GM21737 (cell line): ENCODE measurements around the gene RNF40.

Experiments
- ATAC-seq: cut with Tn5 transposase; IDR thresholded peaks from one replicate; pipeline ENCODE4 v1.9.1; 2021; ENCODE audit warnings: mild to moderate bottlenecking, moderate library complexity; ENCODE audit not compliant: unreplicated experiment

Gene RNF40

DNA sequence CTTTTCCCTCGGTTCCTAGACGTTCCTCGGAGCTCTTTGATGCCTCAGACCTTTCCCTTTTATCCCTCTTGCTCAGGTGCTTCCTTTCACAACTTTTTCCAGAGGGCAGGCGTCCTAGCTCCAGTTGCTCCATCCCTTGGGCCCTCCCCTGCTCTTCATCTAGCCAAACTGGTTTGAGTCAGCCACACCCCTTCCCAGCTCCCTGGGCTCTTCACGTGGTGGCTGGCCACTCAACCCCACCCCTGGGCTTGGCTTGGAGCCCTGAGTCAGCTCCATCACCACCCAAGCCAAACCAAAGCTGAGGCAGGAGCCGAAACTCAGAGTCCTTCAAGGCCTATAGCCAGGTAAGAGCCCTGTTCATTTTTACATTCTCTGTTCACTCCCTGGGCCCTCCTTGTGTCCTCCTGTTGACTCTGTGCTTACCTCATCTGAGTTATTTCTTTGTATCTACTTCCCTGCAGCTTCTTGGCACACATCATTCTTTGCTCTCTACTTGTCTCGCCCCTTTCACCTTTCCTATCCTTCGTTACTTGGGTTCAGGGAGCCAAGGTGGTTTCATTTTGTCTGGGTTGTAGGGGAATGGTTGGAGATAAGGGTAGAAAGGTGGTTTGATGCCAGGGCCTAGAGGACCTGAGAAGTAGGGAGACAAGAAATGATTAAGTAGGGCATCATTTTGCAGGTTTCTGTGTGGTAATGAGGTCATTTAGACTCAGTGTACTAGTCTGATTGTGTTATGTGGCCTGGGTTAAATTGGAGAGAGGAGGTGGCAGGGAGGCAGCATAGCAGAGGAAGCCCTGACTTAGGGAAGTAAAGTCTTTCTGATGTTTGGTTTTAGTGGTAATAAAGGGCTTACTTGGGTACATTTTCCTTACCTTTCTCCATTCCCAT is 21.5 kb upstream of the RNF40 start:
- no peak for ATAC-seq

DNA sequence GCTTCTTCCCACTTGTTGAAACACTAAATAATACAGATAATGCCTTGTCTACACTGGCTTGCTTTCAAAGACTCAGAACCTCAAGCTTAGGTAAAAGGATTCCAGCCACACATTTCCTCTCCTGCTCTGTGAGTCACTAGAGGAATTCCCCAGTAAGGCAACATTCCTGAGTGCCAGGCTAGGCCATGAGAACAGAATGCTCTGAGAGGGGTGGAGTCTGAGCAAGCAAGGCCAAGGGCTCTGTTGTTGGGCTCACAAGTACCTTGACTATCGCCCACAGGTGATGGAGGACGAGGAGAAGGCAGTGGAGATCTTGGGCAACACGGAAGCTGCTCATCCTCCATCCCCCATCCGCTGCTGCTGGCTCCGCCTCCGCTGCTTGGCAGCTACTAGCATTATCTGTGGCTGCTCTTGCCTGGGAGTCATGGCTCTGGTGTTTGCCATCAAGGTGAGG is 20.6 kb upstream of the RNF40 start:
- no peak for ATAC-seq

DNA sequence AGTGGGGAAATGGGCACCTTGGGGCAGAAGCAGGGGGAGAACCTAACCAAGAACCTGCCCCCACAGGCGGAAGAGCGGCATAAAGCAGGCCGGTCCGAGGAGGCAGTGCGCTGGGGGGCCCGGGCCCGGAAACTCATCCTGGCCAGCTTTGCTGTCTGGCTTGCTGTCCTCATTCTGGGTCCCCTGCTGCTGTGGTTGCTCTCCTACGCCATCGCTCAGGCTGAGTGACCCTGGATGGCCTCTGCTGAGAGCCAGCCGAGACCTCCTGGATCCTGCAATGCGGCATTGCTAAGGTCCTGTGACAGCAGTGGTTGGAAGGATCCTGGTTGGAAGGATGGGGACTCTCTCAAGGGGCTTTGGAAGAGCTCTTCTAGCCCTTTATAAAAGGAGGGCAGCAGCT is 18.4 kb upstream of the RNF40 start:
- ATAC-seq, result no peak

DNA sequence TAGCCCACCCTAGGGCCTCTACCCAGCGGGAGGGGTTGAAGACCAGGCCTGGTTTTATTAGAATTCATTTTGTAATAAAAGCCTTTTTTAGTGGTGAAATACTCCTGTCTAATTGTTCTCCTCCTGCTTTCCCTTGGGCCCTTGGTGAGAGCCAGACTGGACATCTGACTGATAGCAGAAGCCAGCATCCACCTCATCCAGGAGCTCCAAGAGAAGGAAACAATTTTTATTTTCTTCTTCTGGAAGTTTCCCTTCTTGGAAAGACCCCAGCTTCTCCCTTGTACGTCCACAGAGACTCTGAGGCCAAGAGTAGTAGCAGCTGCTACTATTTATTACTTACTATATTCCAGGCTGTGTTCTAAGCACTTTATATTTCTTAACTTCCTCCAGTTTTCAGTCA is 17.9 kb upstream of the RNF40 start:
- ATAC-seq, result no peak

DNA sequence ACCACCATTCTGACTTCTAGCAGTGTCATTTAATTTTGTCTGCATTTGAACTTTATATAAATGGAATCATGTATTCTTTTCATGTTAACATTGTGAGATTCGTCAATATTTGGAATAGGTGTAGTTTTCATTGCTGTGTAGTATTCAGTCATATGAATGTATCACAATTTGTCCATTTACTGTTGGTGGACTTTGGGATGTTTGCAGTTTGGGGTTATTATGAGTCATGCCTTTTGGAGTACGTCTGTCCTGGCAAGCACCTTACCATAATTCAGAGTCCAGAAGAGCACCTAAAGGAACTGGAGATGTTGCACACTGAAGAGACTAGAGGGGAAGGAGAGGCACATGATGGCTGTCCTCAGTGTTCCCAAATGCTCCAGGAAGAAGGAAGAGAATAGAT is 17.0 kb upstream of the RNF40 start:
- ATAC-seq, result no peak

DNA sequence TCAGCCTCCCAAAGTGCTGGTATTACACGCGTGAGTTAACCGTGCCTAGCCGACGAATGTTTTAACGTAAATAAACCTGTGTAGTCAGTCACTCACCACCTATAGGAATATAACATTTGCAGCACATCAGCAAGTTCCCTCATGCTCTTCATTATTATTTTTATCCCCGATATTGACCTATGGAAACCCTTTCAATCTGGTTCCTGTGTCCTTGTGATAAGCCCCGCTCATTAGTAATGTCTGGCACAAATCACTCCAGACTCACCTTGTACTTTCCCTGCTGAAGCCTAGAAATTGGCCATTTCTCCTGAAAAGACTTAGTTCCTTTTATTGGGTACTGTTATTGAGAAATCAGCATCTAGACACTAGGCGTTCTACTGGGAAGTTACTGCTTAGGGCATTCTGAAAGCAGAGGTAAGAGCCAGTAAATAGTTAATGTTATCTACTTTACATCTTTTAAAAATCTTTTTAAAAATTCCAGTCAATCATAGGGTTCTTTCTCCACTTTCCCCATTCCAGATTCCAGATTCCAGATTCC is 15.4 kb upstream of the RNF40 start:
- ATAC-seq, result no peak

DNA sequence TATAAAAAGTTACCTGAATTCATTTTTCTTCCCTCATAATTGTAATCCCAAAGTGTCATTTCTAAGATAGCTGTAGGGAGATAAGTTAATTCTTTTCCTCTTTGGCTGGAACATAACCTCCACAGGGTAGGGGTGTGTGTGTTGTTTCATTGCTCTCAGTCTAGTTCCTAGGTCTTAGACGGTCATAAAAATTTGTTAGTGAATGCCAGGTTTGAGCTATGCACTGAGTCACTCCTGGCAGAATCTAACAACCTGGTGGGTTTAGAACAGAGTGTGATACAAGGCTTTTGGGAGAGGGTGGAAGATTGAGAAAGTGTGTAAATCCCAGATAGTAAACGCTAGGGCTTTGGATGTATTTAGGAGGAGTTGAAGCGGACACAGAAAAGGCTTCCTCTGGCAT is 14.8 kb upstream of the RNF40 start:
- ATAC-seq, result no peak

DNA sequence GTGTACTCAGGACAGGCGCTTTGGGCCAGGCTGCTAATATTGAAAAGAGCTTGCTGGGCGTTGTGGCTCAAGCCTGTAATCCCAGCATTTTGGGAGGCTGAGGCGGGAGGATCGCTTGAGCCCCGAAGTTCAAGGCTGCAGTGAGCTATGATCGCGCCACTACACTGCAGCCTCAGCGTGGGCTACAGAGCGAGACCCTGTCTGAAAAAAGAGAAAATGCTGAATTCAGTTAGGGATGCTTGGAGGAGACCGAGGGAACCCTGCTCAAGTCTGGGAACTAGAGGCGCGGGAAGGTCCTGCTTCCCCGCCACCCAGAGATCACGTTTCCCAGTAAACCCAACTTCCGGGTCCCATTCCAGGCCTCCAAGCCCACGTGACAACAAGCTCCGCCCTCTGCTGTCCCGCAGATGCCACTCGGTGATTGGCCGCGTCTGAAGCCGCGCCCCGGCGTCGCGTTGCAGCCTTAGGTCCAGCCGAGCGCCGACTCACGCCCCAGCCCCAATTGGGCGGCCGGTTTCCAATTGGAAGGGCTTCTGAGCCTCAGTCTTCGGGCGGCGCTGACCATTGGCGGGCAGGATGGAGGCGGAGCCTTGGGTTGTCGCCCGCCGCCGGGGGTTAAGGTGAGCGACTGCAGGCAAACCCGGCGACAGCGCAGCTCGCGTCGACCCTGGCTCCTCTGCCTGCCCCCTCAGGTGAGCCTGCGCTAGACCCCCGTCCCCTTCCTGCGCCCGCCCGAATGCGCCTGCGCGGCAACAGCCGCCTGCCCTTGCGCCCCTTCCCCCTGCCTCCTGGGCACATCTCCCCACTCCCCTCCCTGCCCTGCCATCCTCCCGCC is 14.1 kb upstream of the RNF40 start, which contains the start of gene PHKG2:
Gene PHKG2, plus strand, starts transcription at position 627 of the 835 bp plus-strand sequence. CDS start 396 bp downstream, outside the sequence.
- ATAC-seq, result peak; percentile 96

DNA sequence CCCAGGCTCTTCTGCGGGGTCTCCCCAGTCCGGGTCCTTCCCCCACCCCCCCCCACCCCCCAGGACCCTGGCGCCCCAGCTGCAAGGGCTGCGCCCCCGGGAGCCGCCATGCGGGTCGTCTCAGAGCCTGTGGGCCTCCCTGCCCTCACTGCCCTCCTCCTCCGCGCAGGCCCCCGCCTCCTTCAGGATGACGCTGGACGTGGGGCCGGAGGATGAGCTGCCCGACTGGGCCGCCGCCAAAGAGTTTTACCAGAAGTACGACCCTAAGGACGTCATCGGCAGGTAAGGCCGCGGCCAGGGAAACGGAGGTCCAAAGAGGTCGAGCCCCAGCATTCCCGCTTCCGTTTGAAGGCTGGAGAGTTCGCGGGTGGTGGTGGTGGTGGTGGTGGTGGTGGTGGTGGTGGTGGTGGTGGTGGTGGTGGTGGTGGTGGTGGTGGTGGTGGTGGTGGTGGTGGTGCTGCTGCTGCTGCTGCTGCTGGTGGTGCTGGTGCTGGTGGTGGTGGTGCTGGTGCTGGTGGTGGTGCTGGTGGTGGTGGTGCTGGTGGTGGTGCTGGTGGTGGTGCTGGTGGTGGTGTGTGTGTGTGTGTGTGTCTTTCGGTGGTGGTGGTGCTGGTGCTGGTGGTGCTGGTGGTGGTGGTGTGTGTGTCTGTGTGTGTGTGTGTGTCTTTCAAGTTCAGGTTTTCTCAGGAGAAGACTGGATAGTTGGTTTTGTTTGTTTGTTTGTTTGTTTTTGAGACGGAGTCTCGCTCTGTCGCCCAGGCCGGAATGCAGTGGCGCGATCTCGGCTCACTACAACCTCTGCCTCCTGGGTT is 13.3 kb upstream of the RNF40 start:
- no peak for ATAC-seq

DNA sequence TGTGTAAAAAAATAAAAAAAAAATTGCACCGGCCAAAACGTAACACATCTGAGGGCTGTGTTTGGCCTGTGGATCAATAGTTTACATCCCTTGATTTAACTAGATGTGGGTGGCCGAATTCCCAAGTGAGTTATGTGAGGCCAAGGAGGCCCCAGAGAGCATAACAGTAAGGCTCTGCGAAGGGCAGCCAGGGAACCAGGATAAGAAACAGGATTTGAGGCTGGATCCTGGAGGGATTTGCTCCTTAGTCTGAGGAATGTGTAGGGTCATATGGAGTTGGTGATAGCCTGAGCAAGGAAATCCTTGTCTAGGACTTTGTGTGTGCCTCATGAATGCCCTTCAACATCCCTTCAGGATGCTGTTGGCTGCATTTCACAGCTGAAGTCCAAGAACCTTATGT is 11.9 kb upstream of the RNF40 start:
- no peak for ATAC-seq

DNA sequence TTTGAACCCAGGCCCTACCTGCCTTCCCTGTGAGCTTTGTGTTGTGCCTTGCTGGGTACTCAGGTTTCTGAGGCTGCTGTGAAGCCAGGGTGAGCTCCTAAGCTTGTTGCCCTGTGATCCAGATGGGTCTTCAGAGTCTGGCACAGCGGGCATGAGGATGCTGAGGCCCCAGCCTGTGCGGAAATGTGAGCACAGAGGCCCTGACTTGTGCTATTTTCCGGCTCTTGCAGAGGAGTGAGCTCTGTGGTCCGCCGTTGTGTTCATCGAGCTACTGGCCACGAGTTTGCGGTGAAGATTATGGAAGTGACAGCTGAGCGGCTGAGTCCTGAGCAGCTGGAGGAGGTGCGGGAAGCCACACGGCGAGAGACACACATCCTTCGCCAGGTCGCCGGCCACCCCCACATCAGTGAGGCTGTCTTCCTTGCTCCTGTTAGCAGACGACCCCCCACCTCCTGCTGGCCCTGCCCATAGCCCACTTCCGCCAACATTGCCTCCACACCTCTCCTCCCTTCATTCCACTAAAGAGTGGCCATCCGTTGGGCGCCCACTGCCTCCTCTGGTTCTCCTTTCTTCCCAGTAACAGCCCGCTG is 11.2 kb upstream of the RNF40 start:
- ATAC-seq, result no peak

DNA sequence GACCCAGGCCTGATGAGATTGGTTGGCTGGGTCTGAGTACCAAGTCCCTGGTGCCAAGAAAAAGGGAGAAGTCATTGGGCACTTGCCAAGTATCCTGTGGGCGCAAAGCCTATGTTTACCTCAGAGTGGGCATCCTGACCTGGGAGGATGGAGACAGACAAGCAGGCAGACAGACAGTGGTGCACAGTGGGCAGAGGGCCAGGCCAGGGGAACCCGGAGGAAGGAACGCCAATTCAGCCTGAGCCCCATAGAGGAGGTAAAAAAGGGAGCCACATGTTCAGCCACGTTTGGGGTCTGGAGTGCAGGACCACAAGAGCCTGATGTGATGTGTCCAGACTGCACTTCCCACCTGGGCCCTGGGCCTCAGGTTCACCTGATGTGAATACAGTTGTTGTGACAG is 8.5 kb upstream of the RNF40 start:
- no peak for ATAC-seq

DNA sequence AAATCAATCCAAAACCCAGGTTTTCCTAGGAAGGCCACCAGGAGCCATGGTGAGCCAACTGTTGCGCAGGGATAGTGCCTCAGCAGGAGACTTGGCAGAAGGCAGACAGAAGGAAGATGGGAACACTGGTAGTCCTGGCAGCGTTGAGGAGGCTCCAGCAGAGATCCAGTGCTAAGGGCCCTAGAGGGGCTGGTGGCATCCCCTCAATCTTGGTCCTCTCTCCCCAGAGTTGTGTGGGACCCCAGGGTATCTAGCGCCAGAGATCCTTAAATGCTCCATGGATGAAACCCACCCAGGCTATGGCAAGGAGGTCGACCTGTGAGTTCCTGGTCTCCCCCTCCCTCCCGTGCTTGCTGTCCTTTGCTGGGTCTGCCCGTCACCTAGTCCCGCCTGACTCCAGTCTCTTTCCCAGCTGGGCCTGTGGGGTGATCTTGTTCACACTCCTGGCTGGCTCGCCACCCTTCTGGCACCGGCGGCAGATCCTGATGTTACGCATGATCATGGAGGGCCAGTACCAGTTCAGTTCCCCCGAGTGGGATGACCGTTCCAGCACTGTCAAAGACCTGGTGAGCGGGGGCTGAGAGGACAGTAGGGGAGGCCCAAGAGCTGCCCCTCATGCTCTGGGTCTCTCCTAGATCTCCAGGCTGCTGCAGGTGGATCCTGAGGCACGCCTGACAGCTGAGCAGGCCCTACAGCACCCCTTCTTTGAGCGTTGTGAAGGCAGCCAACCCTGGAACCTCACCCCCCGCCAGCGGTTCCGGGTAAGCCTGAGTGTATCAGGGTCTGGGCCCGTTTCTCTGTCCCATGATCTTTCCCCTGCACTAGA is 6.0 kb upstream of the RNF40 start:
- ATAC-seq, result no peak

DNA sequence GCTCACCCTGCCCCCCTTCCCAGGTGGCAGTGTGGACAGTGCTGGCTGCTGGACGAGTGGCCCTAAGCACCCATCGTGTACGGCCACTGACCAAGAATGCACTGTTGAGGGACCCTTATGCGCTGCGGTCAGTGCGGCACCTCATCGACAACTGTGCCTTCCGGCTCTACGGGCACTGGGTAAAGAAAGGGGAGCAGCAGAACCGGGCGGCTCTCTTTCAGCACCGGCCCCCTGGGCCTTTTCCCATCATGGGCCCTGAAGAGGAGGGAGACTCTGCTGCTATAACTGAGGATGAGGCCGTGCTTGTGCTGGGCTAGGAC is 5.4 kb upstream of the RNF40 start:
- no peak for ATAC-seq

DNA sequence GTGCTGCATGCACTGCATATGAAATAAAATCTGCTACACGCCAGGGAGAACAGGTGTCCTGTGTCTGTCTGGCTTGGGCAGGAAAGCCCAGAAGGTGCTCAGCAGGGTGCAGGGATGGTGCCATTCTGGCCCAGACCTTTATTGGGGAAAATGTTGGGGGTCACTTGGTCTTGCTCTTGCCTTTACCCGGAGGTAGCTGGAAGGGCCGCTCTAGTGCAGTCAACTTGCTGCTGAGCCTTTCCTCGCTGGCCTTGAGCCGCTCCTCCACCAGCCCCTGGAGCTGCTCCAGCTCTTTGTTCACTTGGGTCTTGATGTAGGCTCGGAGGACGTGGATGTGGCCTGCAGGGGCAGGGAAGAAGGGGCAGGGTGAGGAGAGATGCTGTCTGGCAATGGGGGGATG is 4.8 kb upstream of the RNF40 start:
- ATAC-seq, result no peak

DNA sequence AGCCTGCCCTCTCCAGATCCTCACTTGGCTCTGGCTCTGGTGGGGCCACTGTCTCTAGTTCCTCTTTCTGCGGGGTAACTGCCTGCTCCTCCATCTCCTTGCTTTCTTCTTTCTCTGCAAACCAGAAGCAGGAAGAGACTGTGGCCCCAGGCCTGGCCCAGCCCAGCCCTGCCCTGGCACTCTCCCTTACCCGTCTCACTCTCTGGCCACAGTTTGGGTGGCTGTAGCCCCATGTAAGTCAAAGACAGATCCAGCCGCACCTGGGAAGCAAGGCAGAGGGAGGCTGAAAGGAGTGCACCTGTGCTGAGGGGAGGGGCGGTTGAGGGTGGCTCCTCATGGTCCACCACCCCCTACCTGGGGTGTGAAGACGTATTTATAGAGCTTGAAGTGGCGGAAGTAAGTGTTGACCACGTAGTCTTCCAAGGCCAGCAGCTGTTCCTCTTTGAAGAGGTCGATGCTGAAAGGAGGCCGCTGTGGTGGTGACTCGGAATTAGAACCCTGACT is 3.1 kb upstream of the RNF40 start:
- ATAC-seq, result no peak

DNA sequence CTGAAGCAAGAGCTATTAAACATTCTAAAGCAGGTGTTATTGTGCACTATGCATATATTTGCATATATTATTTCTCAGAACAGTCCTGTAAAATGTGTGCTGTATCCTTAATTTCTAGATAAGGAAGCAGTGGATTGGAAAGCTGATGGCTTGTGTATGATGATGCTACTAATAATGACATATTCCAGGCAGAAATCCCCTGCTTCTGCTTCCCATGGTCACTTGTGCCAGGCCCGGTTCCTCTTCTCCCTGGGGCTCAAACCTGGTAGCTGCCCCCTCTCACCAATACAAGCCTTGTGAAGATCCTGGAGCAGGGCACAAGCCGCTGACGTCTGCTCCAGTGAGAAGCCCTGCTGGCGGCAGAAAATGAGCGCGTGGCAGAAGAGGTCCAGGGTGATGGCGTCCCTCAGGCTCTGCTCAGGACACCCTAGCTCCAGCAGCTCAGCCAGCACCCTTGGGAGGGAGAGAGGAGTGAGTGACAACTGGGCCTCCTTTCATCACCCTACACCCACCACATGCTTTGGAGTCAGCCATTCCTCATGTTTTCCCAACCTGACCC is 2.0 kb upstream of the RNF40 start:
- no peak for ATAC-seq

DNA sequence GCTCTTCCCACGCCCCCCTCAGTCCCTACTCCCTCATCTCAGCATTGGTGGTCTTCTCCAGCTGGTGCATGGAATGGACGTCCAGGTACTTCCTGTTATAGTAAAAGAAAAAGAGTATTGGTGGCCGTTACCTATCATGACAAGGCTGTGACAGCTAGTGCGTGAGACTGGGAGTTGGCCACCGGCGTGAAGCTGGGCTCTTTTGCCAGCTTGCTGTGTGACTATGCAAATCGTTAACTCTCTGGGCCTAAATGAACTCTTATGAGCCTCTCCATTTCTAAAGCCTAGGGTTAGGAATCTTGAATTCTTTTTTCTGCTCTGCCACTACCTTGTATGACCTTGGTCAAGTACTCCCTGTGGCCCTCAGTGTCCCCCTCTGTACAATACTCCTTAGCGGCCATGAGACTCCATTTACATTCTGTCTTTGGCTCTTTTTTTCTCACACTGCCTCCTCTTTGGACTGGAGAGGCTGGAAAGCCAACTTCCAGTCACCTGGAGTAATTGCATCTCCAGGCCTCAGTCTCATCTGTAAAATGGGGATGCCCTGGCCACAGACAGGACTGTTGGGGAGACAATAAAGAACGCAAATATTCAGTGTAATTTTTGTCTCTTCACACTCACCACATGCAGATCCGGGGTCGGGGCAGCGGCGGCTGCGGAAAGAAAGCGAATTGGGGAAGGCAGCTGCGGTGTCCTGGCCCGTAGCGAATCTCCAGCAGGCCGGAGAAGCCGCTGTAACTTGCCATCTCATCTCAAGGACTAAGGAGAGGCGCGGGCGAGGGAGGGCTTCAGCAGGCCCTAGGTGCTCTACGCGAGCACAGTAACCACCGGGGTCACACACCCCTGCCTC is 1.3 kb upstream of the RNF40 start:
- ATAC-seq, result no peak
